Esophagus (tissue), 2 donors: ENCODE data around the gene ZNF354C. TPM values are rescaled to one million over a fixed set of nuclear protein-coding genes. Genes with fewer than 3 reads are reported as not detected.

Source experiments
- H3K27ac ChIP-seq, 2 donors: one replicate each; pipeline ENCODE4 v1.5.1; 2013; ENCODE audit warnings: low read depth in 2 of 2, mild to moderate bottlenecking in 2 of 2, inconsistent platforms in 1 of 2, low read length in 1 of 2, moderate library complexity in 1 of 2
- H3K27me3 ChIP-seq, 2 donors: one replicate each; pipeline ENCODE4 v1.6.1; 2013; ENCODE audit warnings: low read length in 2 of 2, control low read depth in 1 of 2, mild to moderate bottlenecking in 1 of 2; ENCODE audit not compliant: insufficient read depth in 2 of 2, control insufficient read depth in 1 of 2
- H3K36me3 ChIP-seq, 2 donors: one replicate each; pipeline ENCODE4 v1.6.1; 2013; ENCODE audit warnings: low read length in 1 of 2; ENCODE audit not compliant: control insufficient read depth in 2 of 2, insufficient read depth in 2 of 2
- H3K4me1 ChIP-seq, 2 donors: one replicate each; pipeline ENCODE4 v1.6.1; 2013; ENCODE audit warnings: low read length in 1 of 2; ENCODE audit not compliant: control insufficient read depth in 2 of 2, insufficient read depth in 2 of 2
- H3K4me3 ChIP-seq, 2 donors: one replicate each; pipeline ENCODE4 v1.5.1; 2013; ENCODE audit warnings: low read length in 2 of 2, mild to moderate bottlenecking in 2 of 2, low read depth in 1 of 2, moderate library complexity in 1 of 2
- H3K9me3 ChIP-seq, 2 donors: one replicate each; pipeline ENCODE4 v1.6.1; 2013; ENCODE audit warnings: mild to moderate bottlenecking in 2 of 2, low read depth in 1 of 2, low read length in 1 of 2, moderate library complexity in 1 of 2; ENCODE audit not compliant: control insufficient read depth in 2 of 2, insufficient read depth in 1 of 2
- WGBS, 2 donors: extraction: QIAGEN DNeasy Blood & Tissue Kit; methylation state at CpG; one replicate each; pipeline ENCODE4 v1.1.7; 2013; 5-methylcytosine and 5-hydroxymethylcytosine counted together
- polyA plus RNA-seq, 2 donors: library from polyadenylated mRNA; stranded (reverse); fragments of 200-250 nt; gene quantifications; one replicate each; pipeline ENCODE4 v1.2.3, GENCODE V29; 2013
- donor health status: healthy with polysubstance abuse.
- donor health status: Bipolar disorder and iron deficiency.

Gene ZNF354C
- polyA plus RNA-seq, 2 donors = 0.84 to 0.95 TPM

DNA sequence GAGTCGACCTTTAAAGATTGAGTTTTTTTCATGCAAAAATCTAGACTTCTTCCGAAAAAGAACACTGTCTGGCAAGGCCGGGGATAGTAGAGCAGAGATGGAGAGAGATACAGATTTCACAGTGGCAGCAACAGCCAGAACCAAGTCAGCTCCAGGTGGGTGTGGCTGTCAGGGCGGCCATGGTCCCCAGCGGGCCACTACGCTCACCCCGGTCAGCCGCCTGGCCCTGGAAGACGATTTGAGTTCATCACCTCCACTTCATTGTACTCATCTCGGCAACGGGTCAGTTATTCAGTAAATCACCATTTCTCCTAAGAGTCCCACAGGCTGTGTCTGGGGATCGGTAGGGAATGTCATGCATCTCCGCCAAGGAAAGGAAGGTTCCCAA is 53.0 kb downstream of the ZNF354C start:
- 90 to 93% methylated on average over 13 of the region's 13 CpGs for WGBS, 2 donors
- Histone ChIP-seq H3K36me3 (no peaks in the 10 kb centered on the region), H3K4me1 (no peaks in the 10 kb centered on the region), H3K9me3 (peaks cover 2 to 36% of the 10 kb centered on the region in 2 donors), H3K4me3 (no peak overlapping the region), H3K27ac (no peak overlapping the region), H3K27me3 (no peaks in the 10 kb centered on the region)

DNA sequence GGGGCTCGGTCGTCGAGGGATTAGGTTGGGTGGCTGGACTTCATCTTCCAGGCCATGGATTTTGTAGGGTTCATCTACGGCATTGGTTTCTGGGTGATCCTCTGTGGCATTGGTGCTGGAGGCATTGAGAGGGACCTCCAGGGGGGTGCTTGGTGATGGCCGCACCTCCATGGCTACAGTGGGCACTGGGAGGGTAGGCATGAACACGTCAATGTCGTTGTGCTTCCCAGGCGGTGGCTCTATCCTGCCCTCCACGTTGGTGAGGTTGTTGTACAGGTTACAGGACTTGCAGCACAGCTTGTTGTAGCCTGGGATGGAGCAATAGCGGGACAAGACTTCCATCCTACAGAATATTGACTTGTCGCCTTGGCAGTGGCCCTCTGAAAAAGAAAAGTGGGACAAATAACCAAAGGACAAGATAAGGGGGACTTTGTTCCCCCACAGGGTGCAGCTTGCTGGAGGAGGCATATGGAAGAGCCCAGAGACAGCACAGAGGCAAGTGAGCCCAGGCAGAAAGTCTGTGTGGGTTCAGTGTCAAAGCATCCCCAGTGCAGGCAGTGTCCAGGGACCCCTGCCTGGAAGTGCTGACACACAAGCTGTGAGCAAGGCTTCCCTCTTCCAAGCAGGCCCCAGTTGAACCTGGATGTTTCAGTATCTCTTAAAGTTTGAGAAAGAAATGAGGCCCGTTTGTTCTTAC is 53.9 kb downstream of the ZNF354C start:
- no peak overlapping the region for H3K4me3 ChIP-seq
- WGBS, 2 donors = 88% methylated on average over 12 of the region's 12 CpGs
- peaks cover 2 to 36% of the 10 kb centered on the region in 2 donors for H3K9me3 ChIP-seq

DNA sequence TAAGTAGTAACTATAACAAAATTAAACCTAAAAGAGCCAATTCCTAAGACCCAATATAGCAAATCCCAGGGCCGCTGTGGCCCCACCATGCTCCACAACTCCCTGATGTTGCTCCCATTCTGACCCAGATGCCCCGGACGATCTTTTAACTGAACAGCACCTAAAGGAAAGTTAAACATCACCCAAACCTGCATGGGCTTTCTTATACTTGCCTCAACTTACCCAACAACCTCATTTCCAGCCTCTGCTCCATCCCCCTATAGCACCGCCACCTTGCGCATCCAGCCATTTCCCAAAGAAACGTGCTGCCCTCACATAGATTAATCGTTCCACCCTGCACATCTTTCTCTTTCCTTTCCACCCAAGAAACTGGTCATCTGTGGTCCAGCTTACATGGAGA is 54.6 kb downstream of the ZNF354C start:
- Histone ChIP-seq H3K4me1 (no peaks in the 10 kb centered on the region), H3K27ac (no peak overlapping the region), H3K27me3 (no peaks in the 10 kb centered on the region), H3K9me3 (peaks cover 2 to 33% of the 10 kb centered on the region in 2 donors), H3K4me3 (no peak overlapping the region), H3K36me3 (no peaks in the 10 kb centered on the region)
- 90 to 93% methylated on average over 7 of the region's 7 CpGs for WGBS, 2 donors

More for the DNA sequence above, 53.9 kb downstream of the ZNF354C start:
- Histone ChIP-seq H3K27me3 (no peaks in the 10 kb centered on the region), H3K4me1 (no peaks in the 10 kb centered on the region), H3K27ac (no peak overlapping the region), H3K36me3 (no peaks in the 10 kb centered on the region)

DNA sequence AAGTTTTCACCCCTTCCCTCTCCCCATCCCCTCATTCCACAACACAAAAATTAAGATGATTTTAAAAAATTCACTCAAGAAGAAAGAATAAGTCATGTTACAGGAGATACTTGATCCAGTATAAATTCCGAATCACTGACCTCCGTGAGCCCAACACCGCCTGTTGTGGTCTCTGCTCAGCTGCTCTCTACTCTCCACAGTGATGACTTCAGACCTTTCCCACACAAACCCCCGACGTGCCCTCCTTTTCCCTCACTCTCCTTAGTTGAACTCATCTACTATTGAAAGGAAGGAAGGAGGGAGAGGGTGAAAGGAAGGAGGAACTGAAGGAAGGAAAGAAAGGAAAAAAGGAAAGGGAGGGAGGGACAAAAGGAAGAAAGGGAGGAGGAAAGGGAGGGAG is 55.1 kb downstream of the ZNF354C start:
- Histone ChIP-seq H3K4me3 (no peak overlapping the region), H3K36me3 (no peaks in the 10 kb centered on the region), H3K27me3 (no peaks in the 10 kb centered on the region), H3K27ac (no peak overlapping the region), H3K9me3 (peaks cover 2 to 33% of the 10 kb centered on the region in 2 donors), H3K4me1 (no peaks in the 10 kb centered on the region)
- 87% methylated on average over 5 of the region's 5 CpGs for WGBS, 2 donors

DNA sequence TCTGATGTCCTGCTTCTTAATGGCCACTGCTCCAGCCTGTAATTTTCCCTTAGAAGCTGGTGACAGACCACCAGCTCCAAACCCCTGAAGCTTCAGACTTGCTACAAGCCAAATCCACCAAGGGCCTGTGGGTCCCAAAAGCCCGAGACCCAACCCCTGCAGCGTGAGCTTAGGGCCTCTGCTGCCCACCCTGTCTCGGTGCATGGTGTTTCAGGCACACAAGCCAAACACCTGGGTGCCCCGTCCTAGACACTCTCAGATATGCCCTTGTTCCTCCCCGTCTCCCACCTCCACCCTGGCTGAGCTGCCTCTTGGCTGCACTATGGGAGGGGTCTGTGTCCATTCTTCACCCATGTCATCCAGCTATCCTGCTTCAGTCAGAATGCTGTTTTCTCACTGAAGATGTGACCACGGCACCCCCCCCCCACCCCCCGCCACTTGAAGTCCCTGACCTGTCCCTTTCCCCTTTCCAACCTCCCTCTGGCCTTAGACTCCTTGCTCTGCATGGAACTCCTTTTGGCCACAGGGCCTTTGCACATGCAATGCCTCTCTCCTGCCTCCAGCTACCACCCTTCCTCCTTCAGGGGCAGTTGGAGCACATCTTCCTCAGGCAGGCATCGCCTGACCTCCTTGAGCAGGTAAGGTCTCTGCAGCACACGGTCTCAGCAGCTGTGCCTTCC is 55.8 kb downstream of the ZNF354C start:
- WGBS, 2 donors = 86 to 90% methylated on average over 9 of the region's 9 CpGs

DNA sequence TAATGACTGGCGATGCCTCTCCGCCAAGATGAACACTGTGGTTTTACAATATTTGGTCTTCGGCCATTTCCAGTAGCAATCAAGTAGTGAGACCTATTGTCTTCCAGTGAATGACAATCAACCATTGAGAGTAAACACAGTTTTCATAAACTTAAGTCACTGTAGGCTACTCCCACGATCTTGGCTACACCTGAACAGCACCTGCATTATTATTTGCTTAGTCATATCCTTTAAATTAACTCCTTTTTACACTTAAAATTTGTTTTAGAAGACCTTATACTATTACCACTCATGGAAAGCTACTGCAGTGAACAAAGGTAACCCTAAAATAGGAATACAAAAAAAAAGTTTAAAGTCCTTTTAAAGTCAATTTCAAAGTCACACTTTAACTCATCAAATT is 58.2 kb downstream of the ZNF354C start:
- 48 to 68% methylated on average over 4 of the region's 4 CpGs for WGBS, 2 donors
- Histone ChIP-seq H3K36me3 (no peaks in the 10 kb centered on the region), H3K4me1 (no peaks in the 10 kb centered on the region), H3K27ac (no peak overlapping the region), H3K27me3 (no peaks in the 10 kb centered on the region), H3K9me3 (peaks cover 0 to 36% of the 10 kb centered on the region in 2 donors), H3K4me3 (no peak overlapping the region)

More for the DNA sequence above, 55.8 kb downstream of the ZNF354C start:
- no peaks in the 10 kb centered on the region for H3K27me3 ChIP-seq
- H3K36me3 ChIP-seq = no peaks in the 10 kb centered on the region
- H3K9me3 ChIP-seq = peaks cover 2 to 30% of the 10 kb centered on the region in 2 donors
- no peak overlapping the region for H3K27ac ChIP-seq
- no peaks in the 10 kb centered on the region for H3K4me1 ChIP-seq
- no peak overlapping the region for H3K4me3 ChIP-seq

DNA sequence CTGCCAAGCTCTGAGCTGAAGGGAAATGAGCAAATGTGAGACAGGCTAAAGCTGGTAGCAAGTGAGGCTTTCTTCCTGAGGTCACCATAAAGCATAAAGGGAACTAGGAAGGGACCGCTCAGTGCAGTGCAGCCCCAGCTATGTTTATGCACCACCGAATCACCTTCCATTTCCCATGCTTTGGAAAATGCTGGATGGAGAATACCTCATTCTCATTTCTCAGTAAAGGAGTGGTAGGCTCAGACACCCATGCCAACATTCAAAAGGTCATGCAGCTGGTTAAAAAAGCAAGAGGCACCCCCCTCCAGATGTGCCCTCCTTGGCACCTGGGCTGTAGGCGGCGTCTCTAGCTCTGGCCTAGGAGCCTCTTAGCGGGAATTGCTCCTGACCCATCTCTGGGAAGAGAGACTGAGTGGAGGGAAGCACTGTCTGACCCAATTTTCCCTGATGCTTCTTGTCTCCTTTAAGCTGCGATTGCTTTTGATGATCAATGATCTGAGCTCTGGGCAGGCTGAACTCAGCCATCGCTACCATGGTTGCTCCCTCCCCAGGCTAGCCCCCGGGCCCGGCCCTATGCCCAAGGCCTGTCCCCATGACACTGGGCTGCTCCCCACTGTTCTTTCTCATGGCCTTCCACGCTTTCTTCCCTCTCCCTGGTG is 58.7 kb downstream of the ZNF354C start:
- H3K27ac ChIP-seq = no peak overlapping the region
- WGBS, 2 donors = 87 to 97% methylated on average over 10 of the region's 10 CpGs
- H3K4me1 ChIP-seq = no peaks in the 10 kb centered on the region
- no peaks in the 10 kb centered on the region for H3K36me3 ChIP-seq
- no peak overlapping the region for H3K4me3 ChIP-seq
- peaks cover 0 to 35% of the 10 kb centered on the region in 2 donors for H3K9me3 ChIP-seq
- H3K27me3 ChIP-seq = no peaks in the 10 kb centered on the region

DNA sequence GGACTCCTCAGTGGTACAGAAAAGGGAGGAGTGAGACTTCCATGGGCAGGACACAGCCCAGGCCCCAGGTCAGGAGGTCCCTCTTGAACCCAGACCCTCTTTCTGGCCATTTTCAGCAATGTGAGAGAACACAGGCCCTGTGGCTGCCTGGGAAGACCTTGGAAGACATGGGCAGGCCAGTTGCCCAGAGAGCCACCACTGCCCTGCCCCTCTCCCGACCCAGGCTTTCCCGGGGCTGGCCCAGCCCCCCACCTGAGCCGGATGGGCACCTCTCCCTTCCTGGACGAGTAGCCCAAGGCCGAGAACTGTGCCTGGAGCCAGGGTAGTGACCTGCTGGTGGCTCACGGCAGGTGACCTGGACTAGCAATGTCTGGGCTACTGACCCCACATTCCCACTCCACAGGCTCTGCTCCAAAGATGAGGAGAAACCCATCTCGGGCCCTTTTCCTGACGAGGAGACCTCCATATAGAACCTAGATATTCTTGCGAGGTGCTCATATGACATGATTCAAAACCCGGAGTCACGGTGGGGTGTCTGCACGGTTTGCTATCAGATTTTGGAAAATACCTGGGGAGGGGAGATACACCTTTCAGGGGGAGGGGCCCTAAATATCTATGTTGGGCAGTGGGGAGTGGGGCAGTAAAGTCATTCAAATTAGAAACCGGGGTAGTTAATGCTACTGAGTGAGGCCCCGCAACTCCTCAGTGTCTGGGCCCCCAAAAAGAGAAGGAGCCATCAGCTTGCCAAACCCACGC is 59.4 kb downstream of the ZNF354C start:
- H3K27ac ChIP-seq = no peak overlapping the region
- no peaks in the 10 kb centered on the region for H3K27me3 ChIP-seq
- 91 to 94% methylated on average over 15 of the region's 15 CpGs for WGBS, 2 donors
- H3K4me3 ChIP-seq = no peak overlapping the region
- no peaks in the 10 kb centered on the region for H3K36me3 ChIP-seq
- peaks cover 0 to 30% of the 10 kb centered on the region in 2 donors for H3K9me3 ChIP-seq
- no peaks in the 10 kb centered on the region for H3K4me1 ChIP-seq

DNA sequence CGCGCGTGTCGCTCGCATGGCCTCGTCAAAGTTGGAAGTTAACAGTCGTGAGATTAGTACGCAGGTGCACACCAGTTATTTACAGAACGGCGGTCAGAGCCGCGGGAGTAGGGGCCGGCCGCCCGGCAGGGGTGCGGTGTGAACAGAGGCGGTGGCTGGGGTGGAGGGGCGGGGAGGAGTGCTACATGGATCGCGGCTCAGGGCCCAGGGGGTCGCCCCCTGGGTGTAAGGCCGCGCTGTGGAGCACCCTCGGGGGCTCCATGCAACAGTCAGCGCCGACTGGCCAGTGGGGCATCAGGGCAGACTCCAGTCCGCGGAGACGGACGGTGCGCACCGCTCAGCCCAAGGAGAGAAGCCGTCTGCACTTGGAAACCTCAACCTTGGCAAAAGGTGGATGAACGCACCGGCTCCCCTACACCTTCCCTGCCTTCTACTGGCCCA is 60.3 kb downstream of the ZNF354C start:
- no peak overlapping the region for H3K4me3 ChIP-seq
- H3K9me3 ChIP-seq = peaks cover 0 to 24% of the 10 kb centered on the region in 2 donors
- no peaks in the 10 kb centered on the region for H3K4me1 ChIP-seq
- H3K27me3 ChIP-seq = no peaks in the 10 kb centered on the region
- no peak overlapping the region for H3K27ac ChIP-seq
- no peaks in the 10 kb centered on the region for H3K36me3 ChIP-seq
- 90 to 94% methylated on average over 35 of the region's 35 CpGs for WGBS, 2 donors
